Naive thymus-derived CD4-positive, alpha-beta T cell (primary cell): ENCODE results near the gene ASXL2. TPM values are rescaled to one million over a fixed set of nuclear protein-coding genes. Genes with fewer than 3 reads are reported as not detected.
A peak's percentile ranks its signal among the peaks of the same experiment; 100 is the strongest.
"Not testable (repeated sequence)": the region's sequence is repeated elsewhere in the genome, so short reads cannot be mapped to it uniquely, and the experiment has no call there.

Experiments
- ATAC-seq: fragments of 150-1000 bp; cut with Tn5 transposase; 2 replicates; pipeline ENCODE4 v1.10.0; 2021; ENCODE audit warnings: mild to moderate bottlenecking, moderate library complexity
- CTCF ChIA-PET: fragments of 350-600 bp; sonication (Branson Sonifier 250); formaldehyde crosslinking; loops from one replicate; lab custom pipeline; 2021; ENCODE audit warnings: antibody characterized with exemption; lab: Charles Lee
- POLR2A ChIA-PET: fragments of 350-600 bp; sonication (Branson Sonifier 250); formaldehyde crosslinking; loops from one replicate; lab custom pipeline; 2021; ENCODE audit warnings: antibody characterized with exemption, inconsistent platforms; lab: Charles Lee
- DNase-seq, 9 donors: peaks; one replicate each; pipeline versions ENCODE4 v3.0.0 to v3.0.0-alpha.2; 2020 to 2022; ENCODE audit warnings: mixed read lengths in 1 of 9
- H3K27ac ChIP-seq: one replicate; pipeline ENCODE4 v1.7.0; 2013; ENCODE audit warnings: mild to moderate bottlenecking, low read depth, low read length, moderate library complexity
- H3K27me3 ChIP-seq, 2 donors: one replicate each; pipeline ENCODE4 v1.7.0; 2013; ENCODE audit warnings: low read length in 2 of 2, mild to moderate bottlenecking in 2 of 2, moderate library complexity in 2 of 2; ENCODE audit not compliant: control insufficient read depth in 2 of 2, insufficient read depth in 2 of 2
- H3K36me3 ChIP-seq, 3 experiments: 1 replicate in 2 of 3; 2 replicates in 1 of 3; pipeline ENCODE4 v1.7.0; 2013; ENCODE audit warnings: low read length in 3 of 3, mild to moderate bottlenecking in 3 of 3, moderate library complexity in 1 of 3; ENCODE audit not compliant: insufficient read depth in 3 of 3, control insufficient read depth in 2 of 3
- H3K4me1 ChIP-seq, 2 donors: one replicate each; pipeline ENCODE4 v1.7.0; 2013; ENCODE audit warnings: low read length in 2 of 2, mild to moderate bottlenecking in 2 of 2, moderate library complexity in 1 of 2; ENCODE audit not compliant: control insufficient read depth in 2 of 2, insufficient read depth in 2 of 2
- H3K4me3 ChIP-seq: 2 replicates; pipeline ENCODE4 v1.7.0; 2013; ENCODE audit warnings: mild to moderate bottlenecking, low read length
- H3K9me3 ChIP-seq, 3 experiments: 1 replicate in 2 of 3; 2 replicates in 1 of 3; pipeline ENCODE4 v1.7.0; 2013; ENCODE audit warnings: low read length in 3 of 3; ENCODE audit not compliant: control insufficient read depth in 2 of 3
- H3K27ac Mint-ChIP-seq, 9 donors: one replicate each; pipeline ENCODE4 v1.8.0; 2020 to 2022; ENCODE audit warnings: mixed read lengths in 9 of 9, mild to moderate bottlenecking in 8 of 9, moderate library complexity in 5 of 9, inconsistent platforms in 2 of 9
- H3K27me3 Mint-ChIP-seq, 5 donors: one replicate each; pipeline ENCODE4 v1.8.0; 2021 to 2022; ENCODE audit warnings: mixed read lengths in 5 of 5, mild to moderate bottlenecking in 1 of 5
- H3K36me3 Mint-ChIP-seq, 5 donors: one replicate each; pipeline ENCODE4 v1.8.0; 2020 to 2022; ENCODE audit warnings: mixed read lengths in 5 of 5, mild to moderate bottlenecking in 3 of 5, inconsistent platforms in 1 of 5
- H3K4me1 Mint-ChIP-seq, 7 donors: one replicate each; pipeline ENCODE4 v1.8.0; 2020 to 2022; ENCODE audit warnings: mixed read lengths in 7 of 7, mild to moderate bottlenecking in 3 of 7, inconsistent platforms in 1 of 7
- H3K4me3 Mint-ChIP-seq, 10 donors: one replicate each; pipeline ENCODE4 v1.8.0; 2020 to 2022; ENCODE audit warnings: mild to moderate bottlenecking in 10 of 10, mixed read lengths in 10 of 10, moderate library complexity in 6 of 10, inconsistent platforms in 2 of 10
- H3K9me3 Mint-ChIP-seq, 11 donors: one replicate each; pipeline ENCODE4 v1.8.0; 2020 to 2022; ENCODE audit warnings: mixed read lengths in 11 of 11, mild to moderate bottlenecking in 4 of 11, inconsistent platforms in 1 of 11, moderate library complexity in 1 of 11
- intact Hi-C, 2 donors: fragments of 100-400 bp; cut with micrococcal nuclease; formaldehyde crosslinking; loops; one replicate each; pipeline ENCODE4 v1.15.1; 2023
- polyA plus RNA-seq, 2 donors: library from polyadenylated mRNA; unstranded; fragments of 300-500 nt; fragmentation: Illumina TruSeq; gene quantifications; one replicate each; pipeline ENCODE4 v1.2.3, GENCODE V29; 2021
- total RNA-seq, 6 experiments: library from RNA in 5 of 6; stranded (reverse) in 5 of 6; gene quantifications; 1 replicate in 5 of 6; 2 replicates in 1 of 6; pipeline ENCODE4 v1.2.3 and lab custom pipeline; 2021 to 2026

The ASXL2 gene
- total and polyA plus RNA-seq, 7 experiments from 2014 or later: 11.6 to 62.1 (median 30.9) TPM

- H3K4me3 Mint-ChIP-seq, H3K36me3 Mint-ChIP-seq, H3K36me3 ChIP-seq, H3K27ac Mint-ChIP-seq, H3K27ac ChIP-seq, ATAC-seq, DNase-seq, H3K27me3 ChIP-seq, POLR2A ChIA-PET, H3K9me3 ChIP-seq, H3K4me3 ChIP-seq, CTCF ChIA-PET, H3K27me3 Mint-ChIP-seq, H3K9me3 Mint-ChIP-seq, H3K4me1 ChIP-seq: not testable (repeated sequence)
- peaks cover 7 to 25% (median 18%) of the 10 kb centered on the region in 7 donors for H3K4me1 Mint-ChIP-seq
- intact Hi-C loops: loop anchor here in 1 of 2 donors (2.0 kb wide), 1 partner anchor 39 kb away; the partner anchor contains the start of gene ASXL2
These were observed 39.1 kb upstream of the ASXL2 start for GRCh38 chr2:25917411-25917810.

GRCh38 chr2:25915944-25916772 lies 37.9 kb upstream of the ASXL2 start:
- H3K9me3 ChIP-seq, H3K9me3 Mint-ChIP-seq, H3K4me3 ChIP-seq, H3K27me3 Mint-ChIP-seq, H3K36me3 Mint-ChIP-seq, ATAC-seq, H3K4me1 ChIP-seq, H3K27me3 ChIP-seq, CTCF ChIA-PET, H3K36me3 ChIP-seq: not testable (repeated sequence)
- H3K27ac ChIP-seq: peak overlapping the region; percentile 41
- Mint-ChIP-seq H3K4me1 (peaks cover 7 to 25% (median 18%) of the 10 kb centered on the region in 7 donors), H3K4me3 (peak overlapping the region; percentile 75 to 87 (median 84)), H3K27ac (peak overlapping the region; percentile 13 to 75 (median 51))
- peak in 7 of 9 donors; percentile 17 to 50 (median 44) for DNase-seq
- intact Hi-C loops: loop anchor here (1.0 to 2.0 kb wide), 2 partner anchors 37 to 39 kb away; partner anchors contain the start of gene ASXL2 (in 1 of the 2)
- POLR2A ChIA-PET: interaction anchor here (1.4 kb wide), 1 partner anchor 37 kb away, joined by 9 read pairs; the partner anchor contains the start of gene ASXL2

- peaks cover 7 to 25% (median 18%) of the 10 kb centered on the region in 7 donors for H3K4me1 Mint-ChIP-seq
- POLR2A ChIA-PET: not testable (repeated sequence)
These were observed 37.1 kb upstream of the ASXL2 start for GRCh38 chr2:25915411-25915810.

GRCh38 chr2:25913696-25913973 lies 35.3 kb upstream of the ASXL2 start:
- DNase-seq, POLR2A ChIA-PET, H3K36me3 ChIP-seq, H3K27ac Mint-ChIP-seq, H3K27me3 Mint-ChIP-seq, H3K9me3 ChIP-seq, H3K4me1 ChIP-seq, H3K36me3 Mint-ChIP-seq, H3K9me3 Mint-ChIP-seq, H3K27me3 ChIP-seq, ATAC-seq, intact Hi-C loops, H3K27ac ChIP-seq, H3K4me3 ChIP-seq: not testable (repeated sequence)
- CTCF ChIA-PET: interaction anchor here (0.5 kb wide), 1 partner anchor 1253 kb away, joined by 3 read pairs; no protein-coding TSS in a partner anchor
- Mint-ChIP-seq H3K4me3 (peak overlapping the region in 1 of 10 donors; percentile 44), H3K4me1 (peaks cover 7 to 25% (median 18%) of the 10 kb centered on the region in 7 donors)

More at GRCh38 chr2:25915411-25915810, 37.1 kb upstream of the ASXL2 start:
- H3K36me3 ChIP-seq, H3K4me3 Mint-ChIP-seq, H3K27me3 Mint-ChIP-seq, CTCF ChIA-PET, DNase-seq, H3K4me3 ChIP-seq, H3K36me3 Mint-ChIP-seq, H3K4me1 ChIP-seq, H3K27ac Mint-ChIP-seq, H3K9me3 ChIP-seq, intact Hi-C loops, H3K27me3 ChIP-seq, H3K27ac ChIP-seq, ATAC-seq, H3K9me3 Mint-ChIP-seq: not testable (repeated sequence)

DNA sequence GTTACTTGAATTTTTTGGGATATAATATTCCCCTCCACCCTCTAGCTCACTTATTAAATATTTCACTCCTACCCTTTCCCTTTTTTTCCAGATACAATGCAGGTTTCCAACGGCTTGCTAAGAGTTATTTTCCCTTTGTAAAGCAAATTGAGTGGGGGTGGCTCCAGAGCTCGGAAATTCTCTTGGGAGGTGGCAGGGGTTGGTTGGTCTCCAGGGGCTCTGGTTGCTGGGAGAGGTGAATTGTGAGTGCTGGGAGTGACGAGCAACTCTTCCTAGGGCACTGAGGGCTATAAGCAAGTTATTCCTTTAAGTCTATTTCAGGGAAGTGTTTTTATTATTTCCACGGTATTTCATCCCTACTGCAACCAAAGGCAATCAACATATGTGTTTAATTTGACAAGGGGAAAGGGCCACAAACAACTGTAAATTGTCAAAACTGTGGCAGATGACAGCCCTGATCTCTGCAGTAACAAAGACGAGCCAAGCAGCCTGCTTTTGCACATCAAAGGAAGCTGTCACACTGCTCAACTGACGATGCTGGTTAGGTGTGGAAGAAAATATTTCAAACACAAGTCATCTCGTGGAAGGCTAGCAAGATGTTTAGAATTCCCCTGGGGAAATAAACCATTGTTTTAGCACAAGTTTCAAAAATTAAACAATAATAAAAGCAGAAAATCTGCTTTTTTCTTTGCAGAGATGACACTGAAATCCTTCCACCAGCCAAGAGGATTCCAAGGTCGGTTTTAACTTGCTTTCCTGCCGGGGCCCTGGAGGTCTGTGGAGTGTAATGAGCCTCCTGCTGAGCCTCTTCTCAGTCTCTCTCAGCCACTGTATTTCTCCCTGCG lies 34.8 kb upstream of the ASXL2 start:
- Mint-ChIP-seq H3K4me1 (peaks cover 7 to 25% (median 18%) of the 10 kb centered on the region in 7 donors), H3K9me3 (no peaks in the 10 kb centered on the region), H3K27ac (no peak overlapping the region), H3K27me3 (no peaks in the 10 kb centered on the region), H3K36me3 (no peaks in the 10 kb centered on the region), H3K4me3 (peak overlapping the region in 1 of 10 donors; percentile 23)
- ATAC-seq (no peak), DNase-seq (peak in 4 of 9 donors; percentile 6 to 25 (median 12))
- no peak overlapping the region for H3K4me3 ChIP-seq
- H3K27me3 ChIP-seq: no peaks in the 10 kb centered on the region
- no peak overlapping the region for H3K27ac ChIP-seq
- H3K9me3 ChIP-seq: no peaks in the 10 kb centered on the region
- intact Hi-C loops: no loop called here
- CTCF ChIA-PET: interaction anchor here (0.7 kb wide), 1 partner anchor 411 kb away, joined by 3 read pairs; no protein-coding TSS in a partner anchor
- POLR2A ChIA-PET: no interaction called here
- H3K36me3 ChIP-seq: no peaks in the 10 kb centered on the region
- H3K4me1 ChIP-seq: no peaks in the 10 kb centered on the region

DNA sequence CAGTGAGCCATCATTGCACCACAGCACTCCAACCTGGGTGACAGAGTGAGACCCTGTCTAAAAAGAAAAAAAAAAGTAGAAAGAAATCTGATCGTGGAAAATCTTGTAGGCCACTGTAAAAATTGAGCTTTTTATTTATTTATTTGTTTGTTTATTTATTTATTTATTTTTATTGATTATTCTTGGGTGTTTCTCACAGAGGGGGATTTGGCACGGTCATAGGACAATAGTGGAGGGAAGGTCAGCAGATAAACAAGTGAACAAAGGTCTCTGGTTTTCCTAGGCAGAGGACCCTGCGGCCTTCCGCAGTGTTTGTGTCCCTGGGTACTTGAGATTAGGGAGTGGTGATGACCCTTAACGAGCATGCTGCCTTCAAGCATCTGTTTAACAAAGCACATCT lies 31.3 kb upstream of the ASXL2 start:
- H3K4me1 ChIP-seq, intact Hi-C loops, H3K27ac ChIP-seq: not testable (repeated sequence)

More for the DNA sequence above, 31.3 kb upstream of the ASXL2 start:
- CTCF ChIA-PET, H3K36me3 ChIP-seq, H3K27ac Mint-ChIP-seq, DNase-seq, H3K36me3 Mint-ChIP-seq, H3K27me3 ChIP-seq, H3K27me3 Mint-ChIP-seq, POLR2A ChIA-PET, H3K9me3 Mint-ChIP-seq, H3K4me3 ChIP-seq, H3K9me3 ChIP-seq, H3K4me3 Mint-ChIP-seq, ATAC-seq: not testable (repeated sequence)
- H3K4me1 Mint-ChIP-seq: peaks cover 0 to 13% (median 7%) of the 10 kb centered on the region in 7 donors
